ENCODE data around the gene TMEM231. TPM values are rescaled to one million over a fixed set of nuclear protein-coding genes. Genes with fewer than 3 reads are reported as not detected.

The TMEM231 gene
- polyA plus RNA-seq, 4 donors: 1.4 to 6.2 (median 3.8) TPM

GRCh38 chr16:75532791-75533190, 23.3 kb downstream of the TMEM231 start:
- FAIRE-seq (no peak), DNase-seq (no peak)
- Histone ChIP-seq H3K9me3 (ENCODE audit: control insufficient read depth in 2 of 2, insufficient read depth in 1 of 2, low read depth in 1 of 2, low read length in 1 of 2) (peaks cover 0 to 2% of the 10 kb centered on the region in 2 donors), H3K4me3 (ENCODE audit: low read depth in 1 of 3, low read length in 3 of 3) (peak overlapping the region in 1 of 3 donors; percentile 85), H3K27ac (ENCODE audit: low read depth in 1 of 3, low read length in 2 of 3) (peak overlapping the region in 1 of 3 donors; percentile 48), H3K4me1 (ENCODE audit: control insufficient read depth in 3 of 3, insufficient read depth in 2 of 3, low read depth in 1 of 3, low read length in 2 of 3) (peaks cover 0 to 27% (median 0%) of the 10 kb centered on the region in 3 donors), H3K27me3 (ENCODE audit: control insufficient read depth in 3 of 3, insufficient read depth in 3 of 3, low read length in 3 of 3) (no peaks in the 10 kb centered on the region), H3K36me3 (ENCODE audit: control insufficient read depth in 3 of 3, insufficient read depth in 2 of 3, low read depth in 1 of 3, low read length in 3 of 3) (peaks cover 5 to 21% (median 8%) of the 10 kb centered on the region in 3 donors)
- 69 to 91% (median 71%) methylated on average over 2 of the region's 2 CpGs for WGBS, 3 donors

GRCh38 chr16:75532142-75532765, 23.8 kb downstream of the TMEM231 start:
- DNase-seq (no peak), FAIRE-seq (no peak)
- H3K27me3 ChIP-seq (ENCODE audit: control insufficient read depth in 3 of 3, insufficient read depth in 3 of 3, low read length in 3 of 3): no peaks in the 10 kb centered on the region
- H3K9me3 ChIP-seq (ENCODE audit: control insufficient read depth in 2 of 2, insufficient read depth in 1 of 2, low read depth in 1 of 2, low read length in 1 of 2): peaks cover 0 to 2% of the 10 kb centered on the region in 2 donors
- peak overlapping the region in 1 of 3 donors; percentile 85 for H3K4me3 ChIP-seq (ENCODE audit: low read depth in 1 of 3, low read length in 3 of 3)
- 68 to 83% (median 73%) methylated on average over 8 of the region's 8 CpGs for WGBS, 3 donors
- no peak overlapping the region for H3K27ac ChIP-seq (ENCODE audit: low read depth in 1 of 3, low read length in 2 of 3)
- peaks cover 0 to 29% (median 0%) of the 10 kb centered on the region in 3 donors for H3K4me1 ChIP-seq (ENCODE audit: control insufficient read depth in 3 of 3, insufficient read depth in 2 of 3, low read depth in 1 of 3, low read length in 2 of 3)
- H3K36me3 ChIP-seq (ENCODE audit: control insufficient read depth in 3 of 3, insufficient read depth in 2 of 3, low read depth in 1 of 3, low read length in 3 of 3): peaks cover 5 to 21% (median 8%) of the 10 kb centered on the region in 3 donors

- peaks cover 0 to 2% of the 10 kb centered on the region in 2 donors for H3K9me3 ChIP-seq (ENCODE audit: control insufficient read depth in 2 of 2, insufficient read depth in 1 of 2, low read depth in 1 of 2, low read length in 1 of 2)
- H3K36me3 ChIP-seq (ENCODE audit: control insufficient read depth in 3 of 3, insufficient read depth in 2 of 3, low read depth in 1 of 3, low read length in 3 of 3): peaks cover 5 to 33% (median 10%) of the 10 kb centered on the region in 3 donors
- WGBS, 3 donors: 96 to 97% (median 97%) methylated on average over 29 of the region's 29 CpGs
- DNase-seq (no peak), FAIRE-seq (no peak)
- peaks cover 0 to 17% (median 0%) of the 10 kb centered on the region in 3 donors for H3K4me1 ChIP-seq (ENCODE audit: control insufficient read depth in 3 of 3, insufficient read depth in 2 of 3, low read depth in 1 of 3, low read length in 2 of 3)
- H3K27ac ChIP-seq (ENCODE audit: low read depth in 1 of 3, low read length in 2 of 3): no peak overlapping the region
- H3K4me3 ChIP-seq (ENCODE audit: low read depth in 1 of 3, low read length in 3 of 3): no peak overlapping the region
- H3K27me3 ChIP-seq (ENCODE audit: control insufficient read depth in 3 of 3, insufficient read depth in 3 of 3, low read length in 3 of 3): no peaks in the 10 kb centered on the region
Measured at GRCh38 chr16:75529959-75530358, 26.1 kb downstream of the TMEM231 start.

GRCh38 chr16:75529056-75529905, 26.8 kb downstream of the TMEM231 start:
- Histone ChIP-seq H3K27me3 (ENCODE audit: control insufficient read depth in 3 of 3, insufficient read depth in 3 of 3, low read length in 3 of 3) (no peaks in the 10 kb centered on the region), H3K4me3 (ENCODE audit: low read depth in 1 of 3, low read length in 3 of 3) (no peak overlapping the region), H3K4me1 (ENCODE audit: control insufficient read depth in 3 of 3, insufficient read depth in 2 of 3, low read depth in 1 of 3, low read length in 2 of 3) (peaks cover 0 to 10% (median 0%) of the 10 kb centered on the region in 3 donors), H3K36me3 (ENCODE audit: control insufficient read depth in 3 of 3, insufficient read depth in 2 of 3, low read depth in 1 of 3, low read length in 3 of 3) (peaks cover 5 to 38% (median 10%) of the 10 kb centered on the region in 3 donors), H3K27ac (ENCODE audit: low read depth in 1 of 3, low read length in 2 of 3) (peak overlapping the region in 1 of 3 donors; percentile 42), H3K9me3 (ENCODE audit: control insufficient read depth in 2 of 2, insufficient read depth in 1 of 2, low read depth in 1 of 2, low read length in 1 of 2) (peaks cover 0 to 2% of the 10 kb centered on the region in 2 donors)
- 95 to 97% (median 95%) methylated on average over 62 to 81 of the region's 81 CpGs for WGBS, 3 donors
- DNase-seq (no peak), FAIRE-seq (no peak)

GRCh38 chr16:75527825-75528299, 28.2 kb downstream of the TMEM231 start:
- Histone ChIP-seq H3K27ac (ENCODE audit: low read depth in 1 of 3, low read length in 2 of 3) (peak overlapping the region; percentile 17 to 62 (median 20)), H3K27me3 (ENCODE audit: control insufficient read depth in 3 of 3, insufficient read depth in 3 of 3, low read length in 3 of 3) (no peaks in the 10 kb centered on the region), H3K4me1 (ENCODE audit: control insufficient read depth in 3 of 3, insufficient read depth in 2 of 3, low read depth in 1 of 3, low read length in 2 of 3) (peaks cover 0 to 9% (median 0%) of the 10 kb centered on the region in 3 donors), H3K9me3 (ENCODE audit: control insufficient read depth in 2 of 2, insufficient read depth in 1 of 2, low read depth in 1 of 2, low read length in 1 of 2) (peaks cover 0 to 2% of the 10 kb centered on the region in 2 donors), H3K36me3 (ENCODE audit: control insufficient read depth in 3 of 3, insufficient read depth in 2 of 3, low read depth in 1 of 3, low read length in 3 of 3) (peaks cover 5 to 42% (median 10%) of the 10 kb centered on the region in 3 donors), H3K4me3 (ENCODE audit: low read depth in 1 of 3, low read length in 3 of 3) (no peak overlapping the region)
- DNase-seq: peak; percentile 70 to 97
- WGBS, 3 donors: 10 to 59% (median 37%) methylated on average over 5 of the region's 5 CpGs
- FAIRE-seq: no peak

GRCh38 chr16:75526032-75526790, 29.8 kb downstream of the TMEM231 start:
- peaks cover 3 to 39% (median 4%) of the 10 kb centered on the region in 3 donors for H3K36me3 ChIP-seq (ENCODE audit: control insufficient read depth in 3 of 3, insufficient read depth in 2 of 3, low read depth in 1 of 3, low read length in 3 of 3)
- no peak for DNase-seq
- peaks cover 0 to 2% of the 10 kb centered on the region in 2 donors for H3K9me3 ChIP-seq (ENCODE audit: control insufficient read depth in 2 of 2, insufficient read depth in 1 of 2, low read depth in 1 of 2, low read length in 1 of 2)
- no peaks in the 10 kb centered on the region for H3K27me3 ChIP-seq (ENCODE audit: control insufficient read depth in 3 of 3, insufficient read depth in 3 of 3, low read length in 3 of 3)
- H3K4me3 ChIP-seq (ENCODE audit: low read depth in 1 of 3, low read length in 3 of 3): no peak overlapping the region
- H3K27ac ChIP-seq (ENCODE audit: low read depth in 1 of 3, low read length in 2 of 3): no peak overlapping the region
- H3K4me1 ChIP-seq (ENCODE audit: control insufficient read depth in 3 of 3, insufficient read depth in 2 of 3, low read depth in 1 of 3, low read length in 2 of 3): peaks cover 0 to 9% (median 0%) of the 10 kb centered on the region in 3 donors
- WGBS, 3 donors: 88 to 91% (median 89%) methylated on average over 5 of the region's 5 CpGs
- no peak for FAIRE-seq

GRCh38 chr16:75519175-75519574, 36.9 kb downstream of the TMEM231 start:
- no peak for FAIRE-seq
- Histone ChIP-seq H3K36me3 (ENCODE audit: control insufficient read depth in 3 of 3, insufficient read depth in 2 of 3, low read depth in 1 of 3, low read length in 3 of 3) (peaks cover 0 to 4% (median 0%) of the 10 kb centered on the region in 3 donors), H3K27me3 (ENCODE audit: control insufficient read depth in 3 of 3, insufficient read depth in 3 of 3, low read length in 3 of 3) (no peaks in the 10 kb centered on the region)

More at GRCh38 chr16:75519175-75519574, 36.9 kb downstream of the TMEM231 start:
- WGBS, 3 donors: 88 to 93% (median 91%) methylated on average over 6 of the region's 6 CpGs
- no peak overlapping the region for H3K27ac ChIP-seq (ENCODE audit: low read depth in 1 of 3, low read length in 2 of 3)
- no peaks in the 10 kb centered on the region for H3K4me1 ChIP-seq (ENCODE audit: control insufficient read depth in 3 of 3, insufficient read depth in 2 of 3, low read depth in 1 of 3, low read length in 2 of 3)
- H3K4me3 ChIP-seq (ENCODE audit: low read depth in 1 of 3, low read length in 3 of 3): no peak overlapping the region
- DNase-seq: no peak
- no peaks in the 10 kb centered on the region for H3K9me3 ChIP-seq (ENCODE audit: control insufficient read depth in 2 of 2, insufficient read depth in 1 of 2, low read depth in 1 of 2, low read length in 1 of 2)

Data from small intestine (tissue), 7 donors.